Measurements from ENCODE around the gene YJEFN3. TPM values are rescaled to one million over a fixed set of nuclear protein-coding genes. Genes with fewer than 3 reads are reported as not detected.

Gene YJEFN3
- total and polyA plus RNA-seq, 4 donors, result 0.75 to 60.1 (median 5.5) TPM

DNA sequence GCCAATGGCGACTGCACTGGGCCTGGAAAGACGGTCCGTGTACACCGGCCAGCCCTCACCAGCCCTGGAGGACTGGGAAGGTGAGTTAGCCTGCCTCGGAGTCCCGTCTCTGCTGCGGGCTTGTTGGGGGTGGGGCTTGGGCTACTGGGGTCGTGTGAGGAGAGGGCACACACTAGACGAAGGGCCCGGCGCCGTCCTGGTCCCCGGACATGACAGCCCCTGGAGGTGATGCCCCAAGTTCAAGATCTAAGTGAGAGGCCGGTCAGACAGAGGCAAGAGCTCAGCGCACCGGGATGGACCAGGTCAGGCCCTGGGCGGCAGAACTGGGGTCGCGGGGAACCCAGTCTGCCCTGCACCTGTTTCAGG lies 11.0 kb downstream of the YJEFN3 start:
- DNase-seq (no peak), ATAC-seq (ENCODE audit: low FRiP score) (no peak)
- Histone ChIP-seq H3K36me3 (ENCODE audit: control insufficient read depth in 1 of 2, insufficient read depth in 2 of 2, low read length in 1 of 2) (no peaks in the 10 kb centered on the region), H3K4me1 (ENCODE audit: control insufficient read depth in 1 of 2, insufficient read depth in 2 of 2, low read length in 2 of 2) (no peaks in the 10 kb centered on the region), H3K9me3 (ENCODE audit: control insufficient read depth, low read length) (no peaks in the 10 kb centered on the region), H3K4me3 (ENCODE audit: low read length in 2 of 2) (no peak overlapping the region), H3K27ac (ENCODE audit: low read depth in 1 of 2, low read length in 2 of 2) (no peak overlapping the region), H3K27me3 (ENCODE audit: control insufficient read depth in 1 of 2, insufficient read depth in 2 of 2, low read length in 1 of 2) (no peaks in the 10 kb centered on the region)
- intact Hi-C loops (cut with DNase I), result no loop called here
- WGBS, 2 donors, result 27 to 32% methylated on average over 18 to 19 of the region's 19 CpGs

DNA sequence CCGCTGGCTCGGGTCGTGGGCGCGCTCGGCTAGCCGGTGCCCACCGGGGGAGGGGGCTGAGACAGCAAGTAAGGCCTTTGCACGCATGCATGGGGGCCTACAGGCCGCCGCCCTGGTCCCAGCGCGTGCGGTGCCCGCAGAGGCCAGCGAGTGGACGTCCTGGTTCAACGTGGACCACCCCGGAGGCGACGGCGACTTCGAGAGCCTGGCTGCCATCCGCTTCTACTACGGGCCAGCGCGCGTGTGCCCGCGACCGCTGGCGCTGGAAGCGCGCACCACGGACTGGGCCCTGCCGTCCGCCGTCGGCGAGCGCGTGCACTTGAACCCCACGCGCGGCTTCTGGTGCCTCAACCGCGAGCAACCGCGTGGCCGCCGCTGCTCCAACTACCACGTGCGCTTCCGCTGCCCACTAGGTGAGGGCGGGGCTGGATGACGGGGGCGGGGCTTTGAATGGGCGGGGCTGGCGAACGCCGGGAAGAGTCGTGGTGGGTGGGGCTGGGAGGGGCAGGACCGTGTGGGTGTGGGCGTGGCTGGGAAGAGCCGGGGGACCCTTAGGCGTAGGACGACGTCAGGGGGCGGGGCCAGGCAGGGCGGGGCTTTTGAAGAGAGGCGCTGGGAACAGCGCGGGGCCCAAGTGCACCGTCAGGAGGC lies 11.5 kb downstream of the YJEFN3 start:
- DNase-seq (peak; percentile 74 to 90), ATAC-seq (ENCODE audit: low FRiP score) (peak; percentile 28)
- no peaks in the 10 kb centered on the region for H3K36me3 ChIP-seq (ENCODE audit: control insufficient read depth in 1 of 2, insufficient read depth in 2 of 2, low read length in 1 of 2)
- H3K4me3 ChIP-seq (ENCODE audit: low read length in 2 of 2), result no peak overlapping the region
- H3K9me3 ChIP-seq (ENCODE audit: control insufficient read depth, low read length), result no peaks in the 10 kb centered on the region
- no peaks in the 10 kb centered on the region for H3K27me3 ChIP-seq (ENCODE audit: control insufficient read depth in 1 of 2, insufficient read depth in 2 of 2, low read length in 1 of 2)
- no peak overlapping the region for H3K27ac ChIP-seq (ENCODE audit: low read depth in 1 of 2, low read length in 2 of 2)
- intact Hi-C loops (cut with DNase I), result no loop called here
- 8 to 9% methylated on average over 70 to 74 of the region's 74 CpGs for WGBS, 2 donors
- no peaks in the 10 kb centered on the region for H3K4me1 ChIP-seq (ENCODE audit: control insufficient read depth in 1 of 2, insufficient read depth in 2 of 2, low read length in 2 of 2)

GRCh38 chr19:19540715-19541515 lies 12.2 kb downstream of the YJEFN3 start:
- 3 to 4% methylated on average over 41 to 45 of the region's 45 CpGs for WGBS, 2 donors
- intact Hi-C loops (cut with DNase I), result no loop called here
- no peaks in the 10 kb centered on the region for H3K27me3 ChIP-seq (ENCODE audit: control insufficient read depth in 1 of 2, insufficient read depth in 2 of 2, low read length in 1 of 2)

DNA sequence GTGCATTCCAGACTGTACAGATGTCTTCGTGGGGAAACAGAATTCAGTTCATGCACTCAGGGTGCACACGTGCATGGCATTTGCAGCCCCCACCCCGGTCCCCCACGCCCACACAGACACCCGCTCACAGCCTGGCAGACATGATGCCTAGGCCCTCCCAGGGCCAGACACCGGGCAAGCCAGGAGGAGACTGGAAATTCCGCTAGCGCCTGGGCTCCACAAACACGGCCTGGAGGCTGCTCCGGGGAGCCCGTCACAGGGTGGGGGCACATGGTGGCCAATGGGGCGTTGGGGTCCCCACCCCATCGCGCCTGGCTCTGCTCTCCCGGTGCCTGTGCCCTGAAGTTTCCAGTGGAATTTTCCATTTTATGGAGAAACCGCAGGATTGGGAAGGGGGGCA lies 12.9 kb downstream of the YJEFN3 start:
- no peak for ATAC-seq (ENCODE audit: low FRiP score)

More at GRCh38 chr19:19540715-19541515, 12.2 kb downstream of the YJEFN3 start:
- no peaks in the 10 kb centered on the region for H3K9me3 ChIP-seq (ENCODE audit: control insufficient read depth, low read length)
- peak; percentile 8 for ATAC-seq (ENCODE audit: low FRiP score)
- DNase-seq, result peak in 1 of 2 donors; percentile 84
- no peak overlapping the region for H3K27ac ChIP-seq (ENCODE audit: low read depth in 1 of 2, low read length in 2 of 2)
- no peaks in the 10 kb centered on the region for H3K36me3 ChIP-seq (ENCODE audit: control insufficient read depth in 1 of 2, insufficient read depth in 2 of 2, low read length in 1 of 2)
- no peaks in the 10 kb centered on the region for H3K4me1 ChIP-seq (ENCODE audit: control insufficient read depth in 1 of 2, insufficient read depth in 2 of 2, low read length in 2 of 2)
- no peak overlapping the region for H3K4me3 ChIP-seq (ENCODE audit: low read length in 2 of 2)

DNA sequence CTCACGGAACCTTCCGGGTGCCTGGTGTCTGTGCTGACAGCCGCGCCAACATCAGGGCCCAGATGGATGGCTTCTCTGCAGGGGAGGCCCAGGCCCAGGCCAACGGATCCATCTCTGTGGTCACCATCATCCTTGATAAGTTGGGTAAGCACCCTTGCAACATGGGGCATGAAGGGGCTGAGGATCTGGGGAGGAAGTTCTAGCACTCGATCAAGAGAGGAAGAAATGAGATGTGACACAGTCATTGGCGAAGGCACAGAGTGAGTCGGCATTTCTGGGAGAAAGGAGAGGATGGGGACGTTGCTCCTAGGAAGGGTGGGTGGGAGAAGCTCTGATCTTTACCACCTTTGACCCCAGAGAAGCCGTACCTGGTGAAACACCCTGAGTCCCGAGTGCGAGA lies 13.8 kb downstream of the YJEFN3 start:
- Histone ChIP-seq H3K36me3 (ENCODE audit: control insufficient read depth in 1 of 2, insufficient read depth in 2 of 2, low read length in 1 of 2) (no peaks in the 10 kb centered on the region), H3K9me3 (ENCODE audit: control insufficient read depth, low read length) (no peaks in the 10 kb centered on the region), H3K4me1 (ENCODE audit: control insufficient read depth in 1 of 2, insufficient read depth in 2 of 2, low read length in 2 of 2) (no peaks in the 10 kb centered on the region), H3K27ac (ENCODE audit: low read depth in 1 of 2, low read length in 2 of 2) (no peak overlapping the region), H3K27me3 (ENCODE audit: control insufficient read depth in 1 of 2, insufficient read depth in 2 of 2, low read length in 1 of 2) (no peaks in the 10 kb centered on the region), H3K4me3 (ENCODE audit: low read length in 2 of 2) (no peak overlapping the region)
- DNase-seq, result no peak
- ATAC-seq (ENCODE audit: low FRiP score), result no peak
- WGBS, 2 donors, result 83 to 85% methylated on average over 12 of the region's 12 CpGs
- intact Hi-C loops (cut with DNase I), result no loop called here

More for the DNA sequence above, 12.9 kb downstream of the YJEFN3 start:
- Histone ChIP-seq H3K4me3 (ENCODE audit: low read length in 2 of 2) (no peak overlapping the region), H3K9me3 (ENCODE audit: control insufficient read depth, low read length) (no peaks in the 10 kb centered on the region), H3K27ac (ENCODE audit: low read depth in 1 of 2, low read length in 2 of 2) (no peak overlapping the region), H3K27me3 (ENCODE audit: control insufficient read depth in 1 of 2, insufficient read depth in 2 of 2, low read length in 1 of 2) (no peaks in the 10 kb centered on the region), H3K36me3 (ENCODE audit: control insufficient read depth in 1 of 2, insufficient read depth in 2 of 2, low read length in 1 of 2) (no peaks in the 10 kb centered on the region), H3K4me1 (ENCODE audit: control insufficient read depth in 1 of 2, insufficient read depth in 2 of 2, low read length in 2 of 2) (no peaks in the 10 kb centered on the region)
- no peak for DNase-seq
- intact Hi-C loops (cut with DNase I), result no loop called here
- 68 to 70% methylated on average over 16 of the region's 16 CpGs for WGBS, 2 donors

DNA sequence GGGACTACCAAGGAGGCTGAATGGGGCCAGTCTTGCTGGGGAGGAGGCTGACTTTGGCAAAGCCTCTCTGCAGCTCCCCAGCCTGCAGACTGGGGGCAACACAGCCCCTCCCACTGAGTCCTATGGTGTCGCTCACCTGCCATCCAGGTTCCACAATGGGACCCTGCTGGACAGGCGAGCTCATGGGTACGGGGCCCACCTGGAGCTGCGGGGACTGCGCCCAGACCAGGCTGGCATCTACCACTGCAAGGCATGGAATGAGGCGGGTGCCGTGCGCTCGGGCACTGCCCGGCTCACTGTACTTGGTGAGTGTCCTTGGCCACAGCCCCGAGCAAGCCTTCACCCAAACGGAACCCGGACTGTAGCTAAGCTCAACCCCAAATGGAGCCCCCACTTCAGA lies 14.4 kb downstream of the YJEFN3 start:
- no peak for ATAC-seq (ENCODE audit: low FRiP score)
- intact Hi-C loops (cut with DNase I), result no loop called here
- no peak for DNase-seq
- Histone ChIP-seq H3K36me3 (ENCODE audit: control insufficient read depth in 1 of 2, insufficient read depth in 2 of 2, low read length in 1 of 2) (no peaks in the 10 kb centered on the region), H3K27me3 (ENCODE audit: control insufficient read depth in 1 of 2, insufficient read depth in 2 of 2, low read length in 1 of 2) (no peaks in the 10 kb centered on the region), H3K9me3 (ENCODE audit: control insufficient read depth, low read length) (no peaks in the 10 kb centered on the region), H3K4me1 (ENCODE audit: control insufficient read depth in 1 of 2, insufficient read depth in 2 of 2, low read length in 2 of 2) (no peaks in the 10 kb centered on the region), H3K4me3 (ENCODE audit: low read length in 2 of 2) (no peak overlapping the region), H3K27ac (ENCODE audit: low read depth in 1 of 2, low read length in 2 of 2) (no peak overlapping the region)
- 90 to 95% methylated on average over 13 of the region's 13 CpGs for WGBS, 2 donors

DNA sequence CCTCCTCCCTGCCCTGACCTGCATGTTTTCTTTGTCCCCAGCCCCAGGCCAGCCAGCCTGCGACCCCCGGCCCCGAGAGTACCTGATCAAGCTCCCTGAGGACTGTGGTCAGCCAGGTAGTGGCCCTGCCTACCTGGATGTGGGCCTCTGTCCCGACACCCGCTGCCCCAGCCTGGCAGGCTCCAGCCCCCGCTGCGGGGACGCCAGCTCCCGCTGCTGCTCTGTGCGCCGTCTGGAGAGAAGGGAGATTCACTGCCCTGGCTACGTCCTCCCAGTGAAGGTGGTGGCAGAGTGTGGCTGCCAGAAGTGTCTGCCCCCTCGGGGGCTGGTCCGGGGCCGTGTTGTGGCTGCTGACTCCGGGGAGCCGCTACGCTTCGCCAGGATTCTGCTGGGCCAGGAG lies 14.9 kb downstream of the YJEFN3 start:
- Histone ChIP-seq H3K4me1 (ENCODE audit: control insufficient read depth in 1 of 2, insufficient read depth in 2 of 2, low read length in 2 of 2) (no peaks in the 10 kb centered on the region), H3K27me3 (ENCODE audit: control insufficient read depth in 1 of 2, insufficient read depth in 2 of 2, low read length in 1 of 2) (no peaks in the 10 kb centered on the region), H3K36me3 (ENCODE audit: control insufficient read depth in 1 of 2, insufficient read depth in 2 of 2, low read length in 1 of 2) (no peaks in the 10 kb centered on the region), H3K4me3 (ENCODE audit: low read length in 2 of 2) (no peak overlapping the region), H3K27ac (ENCODE audit: low read depth in 1 of 2, low read length in 2 of 2) (no peak overlapping the region), H3K9me3 (ENCODE audit: control insufficient read depth, low read length) (no peaks in the 10 kb centered on the region)
- 88 to 89% methylated on average over 19 of the region's 19 CpGs for WGBS, 2 donors
- DNase-seq (no peak), ATAC-seq (ENCODE audit: low FRiP score) (no peak)
- intact Hi-C loops (cut with DNase I), result no loop called here

DNA sequence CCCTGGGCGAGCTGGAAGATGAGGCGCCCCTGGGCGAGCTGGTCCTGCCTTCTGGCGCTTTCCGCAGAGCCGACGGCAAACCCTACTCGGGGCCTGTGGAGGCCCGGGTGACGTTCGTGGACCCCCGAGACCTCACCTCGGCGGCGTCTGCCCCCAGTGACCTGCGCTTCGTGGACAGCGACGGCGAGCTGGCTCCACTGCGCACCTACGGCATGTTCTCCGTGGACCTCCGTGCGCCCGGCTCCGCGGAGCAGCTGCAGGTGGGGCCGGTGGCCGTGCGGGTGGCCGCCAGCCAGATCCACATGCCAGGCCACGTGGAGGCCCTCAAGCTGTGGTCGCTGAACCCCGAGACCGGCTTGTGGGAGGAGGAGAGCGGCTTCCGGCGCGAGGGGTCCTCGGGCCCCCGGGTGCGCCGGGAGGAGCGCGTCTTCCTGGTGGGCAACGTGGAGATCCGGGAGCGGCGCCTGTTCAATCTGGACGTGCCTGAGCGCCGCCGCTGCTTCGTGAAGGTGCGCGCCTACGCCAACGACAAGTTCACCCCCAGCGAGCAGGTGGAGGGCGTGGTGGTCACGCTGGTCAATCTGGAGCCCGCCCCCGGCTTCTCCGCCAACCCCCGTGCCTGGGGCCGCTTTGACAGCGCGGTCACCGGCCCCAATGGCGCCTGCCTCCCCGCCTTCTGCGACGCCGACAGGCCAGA lies 15.7 kb downstream of the YJEFN3 start:
- Histone ChIP-seq H3K36me3 (ENCODE audit: control insufficient read depth in 1 of 2, insufficient read depth in 2 of 2, low read length in 1 of 2) (no peaks in the 10 kb centered on the region), H3K27me3 (ENCODE audit: control insufficient read depth in 1 of 2, insufficient read depth in 2 of 2, low read length in 1 of 2) (no peaks in the 10 kb centered on the region), H3K9me3 (ENCODE audit: control insufficient read depth, low read length) (no peaks in the 10 kb centered on the region), H3K4me3 (ENCODE audit: low read length in 2 of 2) (no peak overlapping the region), H3K4me1 (ENCODE audit: control insufficient read depth in 1 of 2, insufficient read depth in 2 of 2, low read length in 2 of 2) (no peaks in the 10 kb centered on the region), H3K27ac (ENCODE audit: low read depth in 1 of 2, low read length in 2 of 2) (no peak overlapping the region)
- DNase-seq, result no peak
- ATAC-seq (ENCODE audit: low FRiP score), result no peak
- intact Hi-C loops (cut with DNase I), result no loop called here
- 87 to 89% methylated on average over 69 to 75 of the region's 75 CpGs for WGBS, 2 donors

Data from aorta (tissue), 5 donors.